Heart right ventricle (tissue), 16 donors: ENCODE data around the gene CDC25A. TPM values are rescaled to one million over a fixed set of nuclear protein-coding genes. Genes with fewer than 3 reads are reported as not detected.

Experiments
- ATAC-seq, 8 donors: fragments of 200-7000 bp; cut with Tn5 transposase; one replicate each; pipeline ENCODE4 v1.9.1; 2020; ENCODE audit warnings: mild to moderate bottlenecking in 8 of 8, moderate library complexity in 8 of 8, moderate number of reproducible peaks in 1 of 8
- DNase-seq, 2 donors: peaks; one replicate each; pipeline ENCODE4 v3.0.0-alpha.2; 2020
- H3K27ac ChIP-seq, 10 donors: fragments of 200-600 bp; sonication (generic) in 2 of 10; one replicate each; pipeline versions ENCODE4 v1.5.0 to v1.8.0; 2020 to 2022; ENCODE audit warnings: mild to moderate bottlenecking in 3 of 10
- H3K27me3 ChIP-seq, 7 donors: fragments of 200-600 bp; one replicate each; pipeline ENCODE4 v1.8.0; 2021 to 2022; ENCODE audit warnings: mild to moderate bottlenecking in 2 of 7
- H3K36me3 ChIP-seq, 9 donors: fragments of 200-600 bp; sonication (generic) in 1 of 9; one replicate each; pipeline versions ENCODE4 v1.5.0 to v1.8.0; 2020 to 2022; ENCODE audit warnings: mild to moderate bottlenecking in 2 of 9
- H3K4me1 ChIP-seq, 9 donors: fragments of 200-600 bp; sonication (generic) in 1 of 9; one replicate each; pipeline versions ENCODE4 v1.5.0 to v1.8.0; 2020 to 2022; ENCODE audit warnings: mild to moderate bottlenecking in 4 of 9
- H3K4me3 ChIP-seq, 10 donors: fragments of 200-600 bp; sonication (generic) in 2 of 10; one replicate each; pipeline versions ENCODE4 v1.5.0 to v1.8.0; 2020 to 2022; ENCODE audit warnings: mild to moderate bottlenecking in 7 of 10, moderate library complexity in 2 of 10
- H3K9me3 ChIP-seq, 11 donors: fragments of 200-600 bp in 10 of 11; sonication (generic) in 2 of 11; one replicate each; pipeline versions ENCODE4 v1.5.0 to v1.8.0; 2013 to 2022; ENCODE audit warnings: mild to moderate bottlenecking in 2 of 11, control low read depth in 1 of 11, moderate library complexity in 1 of 11
- CTCF ChIP-seq, 9 donors: fragments of 200-600 bp; sonication (generic) in 2 of 9; IDR thresholded peaks; one replicate each; pipeline versions ENCODE4 v1.5.0 to v1.8.0; 2021 to 2022; ENCODE audit warnings: antibody characterized with exemption in 9 of 9, mild to moderate bottlenecking in 5 of 9, moderate library complexity in 1 of 9
- WGBS, 2 donors: extraction: QIAGEN DNeasy Blood & Tissue Kit; methylation state at CpG; one replicate each; pipeline ENCODE4 v1.1.7; 2013; ENCODE audit warnings: inconsistent platforms in 1 of 2; 5-methylcytosine and 5-hydroxymethylcytosine counted together
- intact Hi-C, 10 donors: fragments of 100-400 bp; cut with DNase I; formaldehyde crosslinking; loops; one replicate each; pipeline versions ENCODE4 v1.11.1 to v1.14.2; 2022
- polyA plus RNA-seq, 2 donors: library from polyadenylated mRNA; stranded (reverse); fragments of 200-250 nt; gene quantifications; one replicate each; pipeline ENCODE4 v1.2.3, GENCODE V29; 2013
- total RNA-seq, 10 donors: library from RNA; stranded (reverse); fragmentation: NEBNext Ultra II Directional in 3 of 10; extraction: Animal tissue kit (Norgen Biotek cat#: 25700) in 3 of 10; gene quantifications; one replicate each; pipeline versions ENCODE4 v1.2.1 to v1.2.4, GENCODE V29; 2021 to 2023
- donor health status: Arrhythmogenic right ventricular cardiomyopathy.
- donor health status: ischemic (EF 13 %, LVEDD 7.1; RV severe dilation, severe dysfunction).
- donor health status: healthy with polysubstance abuse.
- donor health status: DM: no; HTN: yes; CAD: no.
- donor health status: DM: no; HTN: no; CAD: no.
- donor health status: ischemic (EF 25% LVEDD 6.9; RV normal size, moderate dysfunction).
- donor health status: ischemic (EF 25% LVEDD 5.7; RV mildly dilated, moderate dysfunction).
- donor health status: healthy.
- donor health status: DM: yes; HTN: yes; CAD: no.
- donor health status: Ischemic cardiomyopathy.
- donor health status: ischemic (EF 35%, LVEDD 5.7; RV mildly dilated, moderate dysfunction).
- donor health status: nonischemic (EF 11% LVEDD 7.7; RV severe dilation, severe dysfunction).
- donor health status: DM: yes; HTN: yes; CAD: no.
- donor health status: PGD.
- donor health status: ischemic (EF 29% LVEDD 5.4; RV normal size, mild dysfunction).
- donor health status: nonischemic (EF 23%, LVEDD 6.1; RV moderate dilation, normal function).

Gene CDC25A
- total and polyA plus RNA-seq, 12 donors: 0.20 to 3.2 (median 0.99) TPM

- peak; percentile 27 to 71 (median 66) for ATAC-seq
- peak; percentile 64 to 67 for DNase-seq
- Histone ChIP-seq H3K27ac (no peak overlapping the region), H3K4me3 (no peak overlapping the region), H3K36me3 (peaks cover 0 to 45% (median 0%) of the 10 kb centered on the region in 9 donors), H3K27me3 (no peaks in the 10 kb centered on the region), H3K4me1 (peaks cover 0 to 9% (median 0%) of the 10 kb centered on the region in 9 donors), H3K9me3 (no peaks in the 10 kb centered on the region)
- peak; percentile 62 to 83 (median 79) for TF ChIP-seq CTCF (IDR thresholded peaks at IDR 0.05)
- 46 to 48% methylated on average over 5 of the region's 5 CpGs for WGBS, 2 donors
- intact Hi-C loops: loop anchor here in 6 of 10 donors (5.0 to 10.0 kb wide), 7 partner anchors 73 to 633 kb away; no protein-coding TSS in a partner anchor
These were observed 30.3 kb downstream of the CDC25A start for GRCh38 chr3:48157950-48158376.

DNA sequence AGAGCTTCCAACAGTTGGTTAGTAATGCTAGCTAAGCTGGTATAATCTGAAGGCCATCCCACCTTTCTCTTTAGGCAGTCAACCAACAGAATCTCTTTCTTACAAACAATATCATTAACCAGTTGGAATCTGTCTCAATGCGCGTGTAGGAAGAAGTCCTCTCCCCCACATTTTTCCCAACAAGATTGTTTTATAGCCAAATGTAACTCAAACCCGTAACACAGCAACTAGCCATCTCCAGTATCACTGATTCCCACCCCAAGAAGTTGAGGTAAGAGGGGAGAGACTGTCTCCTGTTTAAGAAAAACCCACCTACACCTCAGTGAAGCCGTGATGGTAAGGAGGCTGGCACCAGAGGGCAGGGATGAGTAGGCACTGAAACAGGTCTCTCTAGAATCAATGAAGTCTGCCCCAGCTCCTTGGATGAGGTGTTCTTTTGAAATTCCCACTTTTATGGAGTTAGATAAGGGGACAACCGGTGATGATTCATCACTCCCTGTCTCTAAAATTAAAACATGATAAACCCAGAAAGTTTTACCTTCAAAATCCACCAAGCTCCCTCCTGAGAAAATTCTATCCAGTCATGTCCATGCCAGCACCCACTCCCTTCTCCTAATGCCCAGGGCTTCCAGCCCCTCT is 30.9 kb downstream of the CDC25A start:
- no peak overlapping the region for H3K27ac ChIP-seq
- no peaks in the 10 kb centered on the region for H3K27me3 ChIP-seq
- peaks cover 0 to 10% (median 1%) of the 10 kb centered on the region in 9 donors for H3K4me1 ChIP-seq
- no peak for ATAC-seq
- no peak for TF ChIP-seq CTCF (IDR thresholded peaks at IDR 0.05)
- DNase-seq: no peak
- intact Hi-C loops: loop anchor here in 6 of 10 donors (5.0 to 10.0 kb wide), 7 partner anchors 73 to 633 kb away; no protein-coding TSS in a partner anchor
- H3K4me3 ChIP-seq: no peak overlapping the region
- peaks cover 0 to 40% (median 0%) of the 10 kb centered on the region in 9 donors for H3K36me3 ChIP-seq
- H3K9me3 ChIP-seq: no peaks in the 10 kb centered on the region
- WGBS, 2 donors: 84 to 87% methylated on average over 5 of the region's 5 CpGs

- H3K9me3 ChIP-seq: no peaks in the 10 kb centered on the region
- H3K4me1 ChIP-seq: peaks cover under 1 to 22% (median 11%) of the 10 kb centered on the region in 9 donors
- no peak for TF ChIP-seq CTCF (IDR thresholded peaks at IDR 0.05)
- intact Hi-C loops: loop anchor here in 6 of 10 donors (5.0 to 10.0 kb wide), 7 partner anchors 71 to 631 kb away; no protein-coding TSS in a partner anchor
- H3K36me3 ChIP-seq: peaks cover 0 to 29% (median 0%) of the 10 kb centered on the region in 9 donors
- no peak for DNase-seq
- ATAC-seq: no peak
- H3K27ac ChIP-seq: no peak overlapping the region
- 78 to 80% methylated on average over 2 of the region's 2 CpGs for WGBS, 2 donors
- no peaks in the 10 kb centered on the region for H3K27me3 ChIP-seq
- H3K4me3 ChIP-seq: no peak overlapping the region
These were observed 32.1 kb downstream of the CDC25A start for GRCh38 chr3:48156163-48156562.

- WGBS, 2 donors: 78 to 90% methylated on average over 2 of the region's 2 CpGs
- DNase-seq (no peak), ATAC-seq (no peak)
- no peak for TF ChIP-seq CTCF (IDR thresholded peaks at IDR 0.05)
- Histone ChIP-seq H3K27me3 (no peaks in the 10 kb centered on the region), H3K4me3 (no peak overlapping the region), H3K4me1 (peaks cover 5 to 29% (median 18%) of the 10 kb centered on the region in 9 donors), H3K9me3 (no peaks in the 10 kb centered on the region), H3K27ac (no peak overlapping the region), H3K36me3 (peaks cover 0 to 18% (median 0%) of the 10 kb centered on the region in 9 donors)
- intact Hi-C loops: loop anchor here in 6 of 10 donors (5.0 to 10.0 kb wide), 7 partner anchors 70 to 630 kb away; no protein-coding TSS in a partner anchor
These were observed 33.1 kb downstream of the CDC25A start for GRCh38 chr3:48155122-48155521.
